Hematopoietic multipotent progenitor cell treated with erythropoietin and hydrocortisone succinate and interleukin-3 and kit ligand, for 17 days (in vitro differentiated cells): Measurements from ENCODE around the gene CCDC150.
"Not testable (repeated sequence)": the region's sequence is repeated elsewhere in the genome, so short reads cannot be mapped to it uniquely, and the experiment has no call there.

Source experiments
- DNase-seq: peaks from one replicate; pipeline ENCODE4 v3.0.0-alpha.2; 2015; ENCODE audit warnings: low spot score

CCDC150 gene

GRCh38 chr2:196635156-196635555 is 4.4 kb upstream of the CCDC150 start:
- DNase-seq: no peak

- no peak for DNase-seq
These were observed 750 bp upstream of the CCDC150 start for GRCh38 chr2:196638765-196639164.

- DNase-seq: peak; percentile 5
These were observed 575 bp downstream of the CCDC150 start for GRCh38 chr2:196640031-196640548.

- DNase-seq: no peak
These were observed 9.7 kb downstream of the CCDC150 start for GRCh38 chr2:196649202-196649601.

GRCh38 chr2:196651387-196652094 is 12.0 kb downstream of the CCDC150 start:
- no peak for DNase-seq

GRCh38 chr2:196652869-196653268 is 13.4 kb downstream of the CCDC150 start:
- DNase-seq: no peak

GRCh38 chr2:196653843-196654242 is 14.3 kb downstream of the CCDC150 start:
- DNase-seq: no peak

GRCh38 chr2:196655761-196656160 is 16.2 kb downstream of the CCDC150 start:
- no peak for DNase-seq

- DNase-seq: no peak
These were observed 17.8 kb downstream of the CCDC150 start for GRCh38 chr2:196657333-196657732.

GRCh38 chr2:196659844-196660243 is 20.3 kb downstream of the CCDC150 start:
- DNase-seq: no peak

- no peak for DNase-seq
These were observed 20.7 kb downstream of the CCDC150 start for GRCh38 chr2:196660244-196660643.

- no peak for DNase-seq
These were observed 30.8 kb downstream of the CCDC150 start for GRCh38 chr2:196670342-196670741.

GRCh38 chr2:196675963-196676362 is 36.4 kb downstream of the CCDC150 start:
- DNase-seq: no peak

GRCh38 chr2:196677404-196677803 is 37.9 kb downstream of the CCDC150 start:
- DNase-seq: no peak

GRCh38 chr2:196679368-196679767 is 39.9 kb downstream of the CCDC150 start:
- no peak for DNase-seq

- no peak for DNase-seq
These were observed 42.0 kb downstream of the CCDC150 start for GRCh38 chr2:196681510-196681909.

GRCh38 chr2:196685792-196686191 is 46.3 kb downstream of the CCDC150 start:
- DNase-seq: no peak

GRCh38 chr2:196686737-196687136 is 47.2 kb downstream of the CCDC150 start:
- DNase-seq: not testable (repeated sequence)

- no peak for DNase-seq
These were observed 57.0 kb downstream of the CCDC150 start for GRCh38 chr2:196696423-196697079.

GRCh38 chr2:196697825-196698224 is 58.3 kb downstream of the CCDC150 start:
- no peak for DNase-seq

GRCh38 chr2:196702641-196703040 is 63.1 kb downstream of the CCDC150 start:
- no peak for DNase-seq

GRCh38 chr2:196703695-196704094 is 64.2 kb downstream of the CCDC150 start:
- no peak for DNase-seq

GRCh38 chr2:196710056-196710455 is 70.5 kb downstream of the CCDC150 start:
- not testable (repeated sequence) for DNase-seq

GRCh38 chr2:196711625-196712024 is 72.1 kb downstream of the CCDC150 start:
- no peak for DNase-seq
